HG02642 (cell line): ENCODE data around the gene BCL11A.

Experiments
- ATAC-seq: cut with Tn5 transposase; IDR thresholded peaks from one replicate; pipeline ENCODE4 v1.9.1; 2021; ENCODE audit warnings: mild to moderate bottlenecking; ENCODE audit not compliant: unreplicated experiment, poor library complexity

The BCL11A gene

GRCh38 chr2:60472663-60473289 lies 80.7 kb downstream of the BCL11A start:
- no peak for ATAC-seq

- ATAC-seq, result no peak
Measured at GRCh38 chr2:60472041-60472440, 81.4 kb downstream of the BCL11A start.

DNA sequence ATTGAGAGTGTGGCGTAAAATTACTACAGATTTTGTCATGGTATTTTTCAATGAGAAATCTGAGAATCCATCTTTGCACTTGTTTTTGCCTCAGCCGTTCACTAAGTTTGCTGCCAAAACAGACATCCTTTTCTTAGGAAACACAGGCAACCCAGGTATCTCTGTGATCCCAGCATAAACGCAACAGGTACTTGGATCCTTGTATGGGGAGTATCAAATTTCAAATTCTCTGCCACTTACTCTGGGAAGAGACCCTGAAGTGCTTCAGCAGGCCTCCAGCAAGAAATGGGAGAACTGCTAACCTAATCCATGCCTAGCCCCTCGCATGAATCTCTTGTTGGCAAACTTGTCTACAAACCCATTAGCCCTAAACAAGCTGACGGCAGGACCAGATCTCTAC lies 83.1 kb downstream of the BCL11A start:
- no peak for ATAC-seq

- ATAC-seq, result no peak
Measured at GRCh38 chr2:60469536-60470317, 83.7 kb downstream of the BCL11A start.

DNA sequence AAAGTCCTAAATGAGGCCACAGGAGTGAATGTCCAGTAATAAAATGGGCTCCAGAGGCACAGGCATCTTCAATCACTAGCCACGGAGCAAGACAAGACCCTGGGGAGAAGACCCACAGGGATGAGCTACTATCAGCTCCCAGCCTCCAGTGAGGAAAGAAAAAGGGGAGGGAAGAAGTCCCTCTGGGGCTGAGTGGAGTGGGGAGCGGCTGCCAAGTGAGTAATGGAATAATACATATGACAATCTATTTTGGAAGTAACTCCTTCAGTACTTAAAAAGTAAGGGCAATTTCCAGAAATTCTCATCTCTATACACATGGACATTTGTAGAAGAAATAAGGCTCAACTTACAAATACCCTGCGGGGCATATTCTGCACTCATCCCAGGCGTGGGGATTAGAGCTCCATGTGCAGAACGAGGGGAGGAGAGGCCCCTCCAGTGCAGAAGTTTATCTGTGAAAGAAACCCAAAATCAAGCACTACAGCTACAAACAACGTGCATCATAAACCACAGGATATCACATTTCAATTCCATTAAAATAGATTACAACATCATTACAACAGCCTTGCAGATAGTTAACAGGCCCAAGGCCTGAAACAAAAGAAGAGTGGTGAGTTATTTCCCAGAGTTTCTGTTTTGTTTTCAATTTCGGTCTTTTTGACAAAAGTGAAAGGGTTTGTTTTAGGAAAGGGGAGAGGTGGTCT lies 84.9 kb downstream of the BCL11A start:
- ATAC-seq, result peak; percentile 50

GRCh38 chr2:60466161-60466702 lies 87.2 kb downstream of the BCL11A start:
- ATAC-seq, result no peak

GRCh38 chr2:60465736-60466135 lies 87.7 kb downstream of the BCL11A start:
- ATAC-seq, result no peak

DNA sequence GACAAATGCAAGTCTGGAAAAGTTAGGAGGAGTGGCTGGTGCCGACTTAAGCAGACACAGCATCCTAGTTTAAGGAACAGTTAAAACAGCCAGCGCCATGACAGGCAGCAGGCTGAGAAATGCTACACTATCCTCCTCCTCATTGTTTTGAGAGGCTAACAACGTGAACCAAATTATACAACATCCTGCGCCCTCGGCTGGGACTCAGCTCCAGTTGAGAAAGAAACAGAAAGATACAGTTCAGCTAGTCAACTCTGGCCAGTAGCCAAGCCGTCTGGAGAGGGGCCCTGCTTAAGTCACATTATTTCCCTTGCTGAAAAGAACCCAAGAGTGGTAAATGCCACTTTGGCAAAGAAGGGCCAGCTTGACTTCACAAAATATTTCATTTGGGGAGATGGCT lies 90.2 kb downstream of the BCL11A start:
- no peak for ATAC-seq

DNA sequence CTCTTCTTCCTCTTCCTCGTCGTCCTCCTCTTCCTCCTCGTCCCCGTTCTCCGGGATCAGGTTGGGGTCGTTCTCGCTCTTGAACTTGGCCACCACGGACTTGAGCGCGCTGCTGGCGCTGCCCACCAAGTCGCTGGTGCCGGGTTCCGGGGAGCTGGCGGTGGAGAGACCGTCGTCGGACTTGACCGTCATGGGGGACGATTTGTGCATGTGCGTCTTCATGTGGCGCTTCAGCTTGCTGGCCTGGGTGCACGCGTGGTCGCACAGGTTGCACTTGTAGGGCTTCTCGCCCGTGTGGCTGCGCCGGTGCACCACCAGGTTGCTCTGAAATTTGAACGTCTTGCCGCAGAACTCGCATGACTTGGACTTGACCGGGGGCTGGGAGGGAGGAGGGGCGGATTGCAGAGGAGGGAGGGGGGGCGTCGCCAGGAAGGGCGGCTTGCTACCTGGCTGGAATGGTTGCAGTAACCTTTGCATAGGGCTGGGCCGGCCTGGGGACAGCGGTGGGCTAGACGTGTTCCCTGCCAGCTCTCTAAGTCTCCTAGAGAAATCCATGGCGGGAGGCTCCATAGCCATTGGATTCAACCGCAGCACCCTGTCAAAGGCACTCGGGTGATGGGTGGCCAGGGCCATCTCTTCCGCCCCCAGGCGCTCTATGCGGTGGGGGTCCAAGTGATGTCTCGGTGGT lies 91.9 kb downstream of the BCL11A start:
- ATAC-seq, result no peak

DNA sequence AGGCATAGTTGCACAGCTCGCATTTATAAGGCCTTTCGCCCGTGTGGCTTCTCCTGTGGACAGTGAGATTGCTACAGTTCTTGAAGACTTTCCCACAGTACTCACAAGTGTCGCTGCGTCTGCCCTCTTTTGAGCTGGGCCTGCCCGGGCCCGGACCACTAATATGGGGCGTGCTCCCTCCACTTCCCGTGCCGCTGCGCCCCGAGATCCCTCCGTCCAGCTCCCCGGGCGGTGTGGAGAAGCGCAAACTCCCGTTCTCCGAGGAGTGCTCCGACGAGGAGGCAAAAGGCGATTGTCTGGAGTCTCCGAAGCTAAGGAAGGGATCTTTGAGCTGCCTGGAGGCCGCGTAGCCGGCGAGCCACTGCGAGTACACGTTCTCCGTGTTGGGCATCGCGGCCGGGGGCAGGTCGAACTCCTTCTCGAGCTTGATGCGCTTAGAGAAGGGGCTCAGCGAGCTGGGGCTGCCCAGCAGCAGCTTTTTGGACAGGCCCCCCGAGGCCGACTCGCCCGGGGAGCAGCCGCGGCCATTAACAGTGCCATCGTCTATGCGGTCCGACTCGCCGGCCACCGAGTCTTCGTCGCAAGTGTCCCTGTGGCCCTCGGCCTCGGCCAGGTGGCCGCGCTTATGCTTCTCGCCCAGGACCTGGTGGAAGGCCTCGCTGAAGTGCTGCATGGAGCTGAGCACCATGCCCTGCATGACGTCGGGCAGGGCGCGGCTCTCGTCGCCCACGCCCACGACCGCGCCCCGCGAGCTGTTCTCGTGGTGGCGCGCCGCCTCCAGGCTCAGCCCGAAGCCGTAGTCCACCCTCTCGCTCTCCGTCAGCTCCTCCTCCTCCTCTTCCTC lies 92.7 kb downstream of the BCL11A start:
- no peak for ATAC-seq

DNA sequence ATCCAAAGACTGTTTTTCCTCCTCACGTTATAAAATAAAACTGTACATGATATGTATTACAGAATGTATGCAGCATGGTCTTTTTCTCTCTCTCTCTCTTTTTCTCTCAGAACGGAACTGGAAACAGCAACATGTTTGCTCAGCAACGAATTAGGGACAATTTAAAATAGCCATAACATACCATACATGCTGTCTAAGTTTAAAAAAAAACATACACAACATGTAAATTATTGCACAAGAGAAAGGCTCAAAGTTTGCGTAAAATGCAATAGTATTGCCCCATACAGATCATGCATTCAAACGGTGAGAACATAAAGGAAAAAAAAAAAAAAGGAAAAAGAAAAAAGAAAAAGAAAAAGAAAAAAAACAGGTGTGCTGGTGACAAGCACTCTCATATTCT lies 93.6 kb downstream of the BCL11A start:
- no peak for ATAC-seq

DNA sequence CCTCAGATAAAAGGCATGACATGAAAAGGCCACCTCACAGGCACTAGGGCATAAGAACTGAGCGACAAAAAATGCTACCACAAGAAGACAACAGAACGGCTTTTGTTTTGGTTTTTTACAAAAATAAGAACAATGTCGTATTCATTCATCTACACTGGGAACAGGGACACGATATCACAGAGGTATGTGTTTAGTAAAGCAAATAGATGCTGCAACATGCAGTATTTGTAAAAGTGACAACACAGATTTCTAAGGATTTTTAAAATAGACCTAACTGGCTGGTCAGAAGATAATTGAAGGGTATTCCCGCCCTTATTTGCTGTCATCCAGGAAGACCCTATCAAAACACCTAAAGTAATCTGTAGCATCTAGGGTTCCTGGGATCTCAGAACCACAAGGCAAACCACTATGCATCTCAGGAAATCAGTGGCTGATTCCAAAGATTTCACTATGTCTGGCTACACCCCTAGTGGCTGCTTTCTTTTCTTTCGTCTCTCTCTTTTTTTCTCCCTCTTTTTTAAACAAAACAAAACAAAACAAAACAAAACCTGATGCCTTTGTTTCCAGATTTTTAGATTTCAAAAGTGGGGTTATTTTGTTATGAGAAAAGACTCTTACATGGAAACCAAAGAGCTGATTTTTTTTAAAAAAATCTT lies 97.2 kb downstream of the BCL11A start:
- no peak for ATAC-seq

- no peak for ATAC-seq
Measured at GRCh38 chr2:60453872-60454271, 99.6 kb downstream of the BCL11A start.

- no peak for ATAC-seq
Measured at GRCh38 chr2:60453301-60453700, 100.2 kb downstream of the BCL11A start.

- ATAC-seq, result no peak
Measured at GRCh38 chr2:60450488-60450887, 103.0 kb downstream of the BCL11A start.

DNA sequence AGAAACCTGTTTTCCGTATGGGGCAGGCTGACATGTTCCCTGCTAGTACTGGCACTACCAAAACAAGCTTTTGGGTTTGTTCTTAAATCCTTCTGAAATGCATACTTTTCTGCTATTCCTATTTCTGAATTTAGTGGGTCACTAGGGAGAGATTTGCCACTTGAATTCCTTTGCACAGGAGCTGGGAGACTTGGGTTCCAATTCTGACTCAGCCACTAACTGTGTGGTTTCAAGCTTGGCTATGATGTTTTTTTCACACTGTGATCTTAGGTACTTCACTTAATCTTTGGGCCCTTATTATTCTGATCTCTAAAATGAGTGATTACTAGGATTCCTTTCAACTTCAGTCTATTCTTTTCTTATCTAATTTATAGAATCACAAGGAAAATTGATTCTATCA lies 105.5 kb downstream of the BCL11A start:
- ATAC-seq, result no peak

DNA sequence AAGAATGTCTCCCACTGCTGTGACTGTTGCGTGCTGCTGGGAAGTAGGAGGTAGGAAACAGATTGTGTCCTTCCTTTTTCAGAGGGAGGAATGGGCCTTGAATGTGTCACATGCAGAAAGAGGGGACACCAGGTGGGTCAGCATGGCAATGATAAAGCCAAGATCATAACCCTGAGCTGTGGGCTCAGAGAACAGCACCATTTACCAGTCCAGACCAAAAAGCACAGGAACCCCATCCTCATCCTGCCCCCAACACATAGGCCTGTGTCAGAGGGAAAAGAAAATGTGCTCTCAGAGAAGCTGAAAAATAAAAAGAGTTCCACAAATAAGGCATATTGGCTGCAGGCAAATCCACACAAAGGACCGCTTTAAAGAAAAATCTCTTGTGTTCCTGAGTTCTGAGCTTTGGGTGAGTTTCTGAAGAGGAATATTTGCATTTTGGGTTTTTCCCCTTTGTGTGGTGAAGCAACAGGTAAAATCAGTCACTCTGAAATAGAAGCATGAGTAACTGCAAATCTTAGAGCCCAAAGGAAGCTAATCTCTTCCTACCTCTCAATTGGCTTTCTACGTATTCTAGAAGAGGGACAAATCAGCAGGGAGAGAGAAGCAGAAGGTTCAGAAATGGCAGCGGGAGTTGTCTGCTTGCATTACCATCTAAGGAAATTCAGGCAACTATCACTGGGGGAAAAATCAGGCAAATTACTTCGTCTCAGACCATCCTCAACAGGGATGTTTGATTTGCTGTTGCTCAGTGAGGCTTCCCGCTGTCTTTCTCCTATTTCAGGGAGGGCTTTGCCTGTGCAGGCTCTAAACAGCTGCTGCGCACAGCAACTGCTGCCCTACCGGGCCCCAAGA lies 106.8 kb downstream of the BCL11A start:
- ATAC-seq, result peak; percentile 85

DNA sequence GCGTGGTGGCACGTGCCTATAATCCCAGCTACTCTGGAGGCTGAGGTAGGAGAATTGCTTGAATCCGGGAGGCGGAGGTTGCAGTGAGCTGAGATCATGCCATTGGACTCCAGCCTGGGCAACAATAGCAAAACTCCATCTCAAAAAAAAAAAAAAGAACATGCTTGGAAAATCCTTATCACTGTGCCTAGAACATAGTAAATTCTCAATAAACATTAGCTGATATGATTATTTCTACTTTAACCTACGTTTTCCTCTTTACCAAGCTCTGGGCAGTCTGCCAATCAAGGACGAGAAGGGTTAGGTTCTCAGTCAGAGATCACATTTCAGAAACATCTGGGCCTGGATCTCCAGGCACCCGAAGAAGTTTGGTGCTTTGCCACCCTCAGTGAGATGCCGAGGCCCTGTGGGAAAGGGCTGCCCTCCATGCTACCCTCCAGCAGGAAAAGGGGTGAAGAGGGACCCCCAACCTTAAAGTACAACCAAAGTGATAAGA lies 107.7 kb downstream of the BCL11A start:
- no peak for ATAC-seq
